EL (cell line): Measurements from ENCODE around the gene ASPG.

Experiments used
- DNase-seq: peaks from one replicate; pipeline ENCODE4 v3.0.0-alpha.2; 2016

The ASPG gene

DNA sequence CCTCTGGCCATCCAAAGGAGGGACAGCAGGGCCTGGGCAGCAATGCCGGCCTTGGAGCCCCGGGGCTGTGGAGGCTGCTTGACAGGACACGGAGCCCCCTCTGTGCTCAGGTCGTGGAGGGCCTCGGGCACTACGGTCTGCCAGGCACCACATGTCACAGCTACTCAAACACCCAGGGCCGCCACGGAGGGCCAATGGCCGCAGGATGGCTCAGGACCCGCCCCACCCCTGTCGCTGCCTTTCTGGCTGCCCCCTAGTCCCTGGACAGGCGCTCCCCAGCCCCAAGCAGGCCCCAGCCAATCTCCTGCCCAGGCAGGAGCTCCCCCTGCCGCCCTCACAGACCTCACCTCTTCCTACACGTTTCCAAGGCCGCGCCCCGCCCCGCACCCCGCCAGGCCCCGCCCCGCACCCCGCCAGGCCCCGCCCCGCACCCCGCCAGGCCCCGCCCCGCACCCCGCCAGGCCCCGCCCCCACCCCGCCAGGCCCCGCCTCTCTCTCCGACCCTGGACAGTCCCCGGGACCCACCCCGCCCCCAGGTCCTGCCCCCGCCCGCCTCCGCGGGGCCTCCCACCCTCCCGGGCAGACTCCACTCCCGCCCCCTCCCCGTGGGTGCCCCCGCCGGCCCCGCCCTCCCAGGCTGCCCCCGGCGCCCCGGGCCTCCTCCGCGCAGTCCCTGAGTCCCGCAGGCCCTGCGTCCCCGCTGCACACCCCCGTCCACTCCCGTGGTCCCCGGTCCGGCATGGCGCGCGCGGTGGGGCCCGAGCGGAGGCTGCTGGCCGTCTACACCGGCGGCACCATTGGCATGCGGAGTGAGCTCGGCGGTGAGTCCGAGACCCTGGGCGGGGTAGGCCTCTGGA lies at the start of gene ASPG:
Gene ASPG, plus strand, starts transcription at position 669 of the 857 bp plus-strand sequence. Its CDS starts 71 bp downstream, at position 740.
- DNase-seq = no peak

DNA sequence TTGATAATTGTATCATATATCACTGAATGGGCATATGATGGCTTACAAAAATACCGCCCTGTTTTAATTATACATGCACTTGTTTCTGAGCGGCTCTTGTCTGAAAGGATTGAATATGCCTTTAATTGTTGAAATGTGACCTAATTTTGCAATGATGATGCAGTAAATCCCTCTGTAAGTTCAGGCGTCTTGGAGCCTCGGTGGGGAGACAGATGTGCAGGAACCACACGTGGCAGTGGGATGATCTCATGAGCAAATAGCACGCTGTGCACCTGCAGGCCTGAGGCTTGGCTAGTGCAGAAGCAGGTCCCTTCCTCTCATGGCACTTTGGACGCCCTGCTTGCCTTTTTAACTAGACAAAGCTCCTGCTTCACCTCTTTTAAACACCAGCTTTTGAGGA lies 49.3 kb upstream of the ASPG start:
- no peak for DNase-seq

DNA sequence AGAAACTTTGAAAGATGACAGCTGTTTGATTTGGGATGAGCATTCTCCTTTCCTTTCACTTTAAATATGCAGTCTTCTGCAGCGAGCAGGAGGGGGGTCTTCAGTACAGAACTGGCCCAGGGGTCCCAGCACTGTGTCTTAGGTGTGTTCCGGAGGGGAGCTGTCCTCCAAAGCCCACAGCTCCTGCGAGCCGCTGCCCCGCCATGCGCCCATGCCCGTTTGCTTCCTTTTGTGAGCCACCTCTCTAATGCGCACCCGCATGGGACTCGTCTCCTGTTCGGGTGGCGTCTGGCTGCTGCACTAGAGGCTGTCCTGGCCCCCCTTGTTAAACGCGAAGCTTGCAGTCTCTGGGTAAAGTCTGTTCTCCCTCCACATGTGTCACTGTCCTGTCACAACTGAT lies 48.4 kb upstream of the ASPG start:
- no peak for DNase-seq

DNA sequence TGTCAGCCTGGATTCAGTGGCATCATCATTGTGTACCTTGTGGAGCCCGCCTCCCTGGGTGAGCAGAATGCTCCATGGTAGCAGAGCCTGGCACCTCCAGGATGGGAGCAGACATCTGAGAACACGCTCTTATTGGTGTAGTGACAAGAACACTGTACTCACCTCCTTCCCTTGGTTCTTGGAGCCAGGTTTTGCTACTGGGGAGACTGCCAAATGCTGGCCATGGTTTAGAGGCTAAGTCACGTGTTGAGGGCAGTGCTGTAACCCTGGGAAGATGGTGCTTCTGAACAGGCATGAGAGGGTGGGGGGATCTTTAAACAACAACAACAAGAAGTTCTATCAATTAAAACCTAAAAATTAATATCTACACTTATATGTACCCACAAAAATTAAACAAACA lies 47.6 kb upstream of the ASPG start:
- no peak for DNase-seq

DNA sequence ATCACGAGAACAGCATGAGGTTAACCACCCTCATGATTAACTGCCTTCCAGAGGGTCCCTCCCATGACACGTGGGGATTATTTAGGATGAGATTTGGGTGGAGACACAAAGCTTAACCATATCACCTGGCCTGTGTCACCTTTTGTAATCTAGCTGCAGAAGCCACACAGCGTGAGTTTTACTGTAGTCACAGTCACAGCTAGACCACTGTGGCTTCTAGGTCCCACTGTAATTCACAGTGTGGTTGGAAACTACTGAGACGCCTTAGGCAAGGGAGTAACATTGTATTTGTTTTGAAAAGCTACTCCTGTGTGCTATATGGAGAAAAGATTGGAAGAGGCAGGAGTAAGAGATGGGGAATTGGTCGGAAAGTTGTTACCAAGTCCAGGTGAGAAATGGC lies 46.3 kb upstream of the ASPG start:
- no peak for DNase-seq

DNA sequence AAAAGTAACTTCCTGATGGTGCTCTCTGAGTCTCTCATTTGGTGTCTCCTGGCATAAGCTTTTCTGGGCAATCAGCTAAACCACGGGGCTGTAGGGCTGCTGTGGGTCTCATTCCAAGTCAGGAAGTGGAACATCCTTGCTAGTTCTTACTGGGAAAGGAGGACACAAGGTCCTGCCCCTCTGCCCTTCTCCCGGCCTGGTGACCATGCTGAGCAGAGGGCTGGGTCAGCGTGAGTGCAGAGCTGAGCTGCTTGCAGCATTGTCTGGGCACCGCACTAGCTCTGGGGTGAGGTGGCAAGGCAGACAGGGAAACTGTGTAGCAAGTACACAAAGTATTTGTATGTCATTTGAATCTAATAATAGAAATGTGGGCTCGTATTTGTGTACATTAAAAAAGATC lies 45.0 kb upstream of the ASPG start:
- DNase-seq = no peak

DNA sequence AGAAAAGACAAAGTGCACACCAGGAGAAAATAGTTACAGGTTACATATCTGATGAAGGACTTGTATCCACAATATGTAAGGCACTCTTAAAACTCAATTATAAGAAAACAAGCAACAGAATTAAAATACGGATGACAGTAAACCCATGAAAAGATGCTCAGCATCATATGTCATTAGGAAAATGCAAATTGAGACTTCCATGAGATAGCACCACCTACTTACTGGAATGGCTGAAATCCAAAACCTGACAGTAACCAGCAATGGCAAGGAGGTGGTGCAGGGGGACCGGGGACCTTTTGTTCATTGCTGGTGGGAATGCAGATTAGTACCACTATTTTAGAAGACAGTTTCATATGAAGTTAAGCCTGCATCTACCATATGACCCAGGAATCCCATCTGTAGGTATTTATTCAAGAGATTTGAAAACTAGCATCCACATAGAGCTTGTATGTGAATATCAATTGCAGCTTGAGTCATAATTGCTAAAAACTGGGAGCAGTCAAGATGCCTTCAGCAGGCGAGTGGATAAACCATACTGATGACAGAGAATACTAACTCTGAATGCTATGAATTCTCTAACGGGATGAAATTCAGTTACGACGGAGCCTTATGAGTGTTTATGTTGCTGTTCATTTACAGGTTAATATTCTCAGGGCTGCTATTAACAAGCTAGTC lies 43.9 kb upstream of the ASPG start:
- no peak for DNase-seq

DNA sequence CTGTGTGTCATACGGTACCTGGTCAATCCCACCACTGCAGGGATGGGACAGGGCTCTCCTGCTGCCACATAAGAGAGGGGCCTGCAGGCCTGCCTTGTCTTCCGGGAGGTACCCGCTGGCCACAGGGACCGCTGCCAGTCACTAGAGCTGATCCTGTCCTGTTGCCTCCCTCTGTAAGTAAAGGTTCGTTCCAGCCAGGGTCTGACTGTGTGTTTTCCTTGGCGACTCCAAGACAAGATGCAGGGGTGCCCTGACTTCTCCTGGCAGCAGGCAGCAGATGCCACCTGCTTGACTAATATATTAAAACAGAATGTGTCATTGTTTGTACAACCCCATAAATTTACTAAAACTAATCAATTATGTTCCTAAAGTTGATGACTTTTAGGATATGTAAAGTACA lies 41.5 kb upstream of the ASPG start:
- no peak for DNase-seq

DNA sequence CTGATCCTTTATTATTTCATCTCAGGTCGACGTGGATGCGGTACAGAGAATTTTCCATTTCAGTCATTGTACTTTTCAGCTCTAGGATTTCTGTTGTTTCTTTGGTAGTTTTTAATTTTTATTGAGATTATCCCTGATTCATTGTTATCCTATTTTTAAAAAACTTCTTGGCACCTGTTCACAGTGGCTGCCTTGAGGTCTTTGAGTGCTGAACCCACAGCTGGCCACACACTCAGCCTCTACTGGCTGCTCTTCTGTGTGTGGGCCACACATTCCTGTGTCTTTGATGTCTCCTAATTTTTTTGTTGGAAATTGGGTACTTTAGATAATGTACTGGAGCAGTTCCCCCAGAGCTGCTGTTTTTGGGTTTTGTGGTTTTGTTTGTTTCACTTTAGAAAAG lies 37.7 kb upstream of the ASPG start:
- no peak for DNase-seq

DNA sequence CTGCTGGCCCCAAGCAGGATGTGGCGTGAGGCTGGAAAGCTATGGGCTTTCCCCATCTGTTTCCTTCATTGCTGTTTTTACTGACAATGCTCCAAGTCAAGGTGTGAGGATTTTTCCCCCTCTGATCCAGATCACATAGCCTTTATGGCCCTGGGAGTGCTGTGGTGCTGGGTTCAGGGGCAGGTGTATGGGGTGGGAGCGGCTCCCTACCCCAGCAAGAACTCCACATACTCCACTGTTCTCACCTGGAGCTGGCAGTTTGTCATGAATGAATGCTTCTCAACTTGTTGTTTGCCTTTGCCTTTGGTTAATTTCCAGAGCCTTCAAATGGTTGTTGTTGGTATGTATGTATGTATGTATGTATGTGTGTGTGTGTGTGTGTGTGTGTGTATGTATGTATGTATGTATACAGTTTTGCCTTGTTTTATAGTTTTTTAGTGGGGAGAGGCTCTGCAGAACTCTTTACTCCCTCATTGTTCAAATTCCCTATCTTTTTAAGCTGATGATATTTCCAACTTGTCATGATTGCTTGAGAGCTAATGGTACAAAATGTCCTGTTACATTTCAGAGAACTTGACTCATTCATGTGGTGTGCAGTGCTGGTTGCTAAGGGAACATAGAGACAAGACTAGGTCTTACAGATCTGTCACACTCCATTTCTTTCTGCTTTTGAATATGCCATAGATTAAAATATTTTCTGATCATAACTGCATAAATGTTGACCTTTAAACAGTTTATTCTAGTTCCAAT lies 36.6 kb upstream of the ASPG start:
- no peak for DNase-seq

DNA sequence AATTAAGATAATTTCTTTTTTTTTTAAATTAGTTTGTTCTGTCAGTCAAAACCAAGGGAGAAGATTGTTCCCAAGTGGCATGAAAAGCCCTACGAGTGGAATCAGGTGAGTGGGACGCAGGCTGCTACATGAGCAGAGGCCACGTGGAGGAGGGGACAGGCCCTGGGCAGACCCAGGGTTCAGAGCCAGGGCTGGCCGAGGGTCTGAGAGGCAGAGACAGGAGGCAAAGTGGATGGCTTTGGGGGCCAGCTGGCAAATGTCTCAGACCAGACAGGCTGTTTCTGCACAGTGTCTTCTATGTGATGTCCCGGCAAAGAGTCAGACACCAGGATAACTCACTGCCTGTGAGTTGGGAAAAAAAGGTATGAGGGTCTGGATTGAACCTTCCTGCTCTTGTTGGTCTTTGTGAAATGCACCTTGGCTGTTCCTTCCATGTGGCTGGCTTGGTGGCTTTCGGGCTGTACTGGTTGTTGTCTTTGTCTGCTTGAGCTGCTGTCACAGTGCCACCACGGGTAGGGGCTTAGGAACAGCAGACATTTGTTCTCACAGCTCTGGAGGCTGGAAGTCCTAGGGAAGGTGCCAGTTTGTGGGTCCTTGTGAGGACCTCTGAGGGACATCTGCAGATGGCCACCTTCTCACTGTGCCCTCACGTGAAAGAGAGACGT lies 35.8 kb upstream of the ASPG start:
- no peak for DNase-seq

DNA sequence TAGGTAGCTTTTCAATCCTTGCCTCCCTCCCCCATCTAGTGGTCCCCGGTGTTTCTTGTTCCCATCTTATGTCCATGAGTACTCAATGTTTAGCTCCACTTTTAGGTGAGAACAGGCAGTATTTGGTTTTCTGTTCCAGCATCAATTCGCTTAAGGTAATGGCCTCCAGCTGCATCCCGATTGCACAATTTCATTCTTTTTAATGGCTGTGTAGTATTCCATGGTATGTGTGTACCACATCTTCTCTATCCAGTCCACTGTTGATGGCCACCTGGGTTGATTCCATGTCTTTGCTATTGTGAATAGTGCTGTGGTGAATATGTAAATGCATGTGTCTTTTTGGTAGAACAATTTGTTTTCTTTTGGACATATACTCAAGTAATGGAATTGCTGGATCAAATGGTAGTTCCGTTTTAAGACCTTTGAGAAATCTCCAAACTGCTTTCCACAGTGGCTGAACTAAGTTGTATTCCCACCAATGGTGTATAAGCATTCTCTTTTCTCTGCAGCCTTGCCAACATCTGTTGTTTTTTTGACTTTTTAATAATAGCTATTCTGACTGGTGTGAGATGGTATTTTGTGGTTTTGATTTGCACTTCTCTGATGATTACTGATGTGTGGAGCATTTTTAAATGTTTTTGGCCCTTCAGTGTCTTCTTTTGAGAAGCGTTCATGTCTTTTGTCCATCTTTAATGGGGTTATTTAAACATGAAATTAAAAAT lies 34.2 kb upstream of the ASPG start:
- DNase-seq = no peak

DNA sequence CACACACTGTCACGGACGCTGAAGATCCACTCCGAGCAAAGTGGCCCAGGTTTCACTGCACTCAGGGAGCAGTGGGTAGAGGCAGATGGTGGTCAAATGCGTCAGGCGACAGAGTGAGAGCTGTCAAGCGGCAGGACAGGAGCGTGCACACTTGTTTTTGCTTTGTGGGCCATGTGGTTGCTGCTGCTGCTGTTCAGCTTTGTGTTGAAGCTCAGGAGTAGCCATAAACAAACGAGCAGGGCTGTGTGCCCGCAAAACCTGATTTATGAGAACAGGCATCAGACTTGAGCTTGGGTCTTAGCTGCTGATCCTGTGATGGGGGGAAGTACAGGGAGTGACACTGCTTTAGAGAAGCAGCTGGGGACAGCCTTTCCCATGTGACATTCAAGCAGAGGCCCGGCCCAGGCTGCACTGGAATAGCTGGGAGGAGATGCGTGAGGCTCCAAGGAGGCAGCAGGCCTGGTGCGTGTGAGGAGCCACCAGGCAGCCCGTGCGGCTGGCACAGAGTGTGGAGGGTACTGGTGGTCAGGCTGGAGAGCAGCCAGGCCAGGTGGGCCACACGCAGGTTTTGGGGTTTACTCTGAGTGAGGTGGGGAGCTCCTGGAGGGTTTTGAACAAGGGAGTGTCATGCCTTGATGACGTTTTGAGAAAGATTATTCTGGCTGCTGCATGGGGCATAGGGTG lies 31.1 kb upstream of the ASPG start:
- no peak for DNase-seq

DNA sequence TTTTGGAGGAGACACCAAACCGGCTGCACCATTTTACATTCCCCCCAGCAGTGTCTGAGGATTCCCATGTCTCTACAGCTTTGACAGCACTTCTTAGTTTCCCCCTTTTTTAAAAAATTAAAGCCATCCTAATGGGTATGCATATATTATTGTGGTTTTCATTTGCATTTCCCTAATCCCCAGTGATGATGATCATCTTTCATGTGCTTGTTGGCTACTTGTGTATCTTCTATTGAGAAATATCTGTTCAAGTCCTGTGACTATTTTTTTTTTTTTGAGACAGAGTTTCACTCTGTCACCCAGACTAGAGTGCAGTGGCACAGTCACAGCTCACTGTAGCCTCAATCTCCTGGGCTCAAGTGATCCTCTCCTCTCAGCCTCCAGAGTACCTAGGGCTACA lies 23.2 kb upstream of the ASPG start:
- DNase-seq = no peak

DNA sequence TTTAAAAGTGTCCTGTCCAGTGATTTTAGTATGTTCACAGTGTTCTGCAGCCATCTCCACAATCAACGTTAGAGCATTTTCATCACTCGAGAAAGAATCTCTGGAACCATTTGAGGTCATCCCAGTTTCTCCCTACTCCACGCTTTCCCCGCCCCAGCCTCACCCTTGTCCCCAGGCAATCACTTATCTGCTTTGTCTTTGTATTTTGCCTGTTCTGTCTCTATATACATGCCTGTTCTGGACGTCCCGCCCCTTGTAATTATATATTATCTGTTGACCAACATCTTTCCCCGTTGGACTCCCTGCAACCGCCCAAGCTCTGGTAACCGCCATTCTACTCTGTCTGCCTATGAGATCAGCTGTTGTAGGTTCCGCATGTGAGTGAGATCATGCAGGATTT lies 21.5 kb upstream of the ASPG start:
- DNase-seq = no peak

DNA sequence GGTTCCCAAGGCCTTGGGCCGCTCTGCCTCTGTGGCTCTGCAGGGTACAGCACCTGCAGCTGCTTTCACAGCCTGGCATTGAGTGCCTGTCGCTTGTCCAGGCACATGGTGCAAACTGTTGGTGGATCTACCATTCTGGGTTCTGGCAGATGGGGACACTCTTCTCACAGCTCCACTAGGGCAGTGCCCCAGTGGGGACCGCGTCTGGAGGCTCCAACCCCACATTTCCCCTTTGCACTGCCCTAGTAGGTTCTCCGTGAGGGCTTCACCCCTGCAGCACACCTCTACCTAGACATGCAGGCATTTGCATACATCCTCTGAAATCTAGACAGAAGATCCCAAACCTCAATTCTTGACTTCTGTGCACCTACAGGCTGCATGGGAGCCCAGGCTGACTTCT lies 19.2 kb upstream of the ASPG start:
- DNase-seq = no peak

DNA sequence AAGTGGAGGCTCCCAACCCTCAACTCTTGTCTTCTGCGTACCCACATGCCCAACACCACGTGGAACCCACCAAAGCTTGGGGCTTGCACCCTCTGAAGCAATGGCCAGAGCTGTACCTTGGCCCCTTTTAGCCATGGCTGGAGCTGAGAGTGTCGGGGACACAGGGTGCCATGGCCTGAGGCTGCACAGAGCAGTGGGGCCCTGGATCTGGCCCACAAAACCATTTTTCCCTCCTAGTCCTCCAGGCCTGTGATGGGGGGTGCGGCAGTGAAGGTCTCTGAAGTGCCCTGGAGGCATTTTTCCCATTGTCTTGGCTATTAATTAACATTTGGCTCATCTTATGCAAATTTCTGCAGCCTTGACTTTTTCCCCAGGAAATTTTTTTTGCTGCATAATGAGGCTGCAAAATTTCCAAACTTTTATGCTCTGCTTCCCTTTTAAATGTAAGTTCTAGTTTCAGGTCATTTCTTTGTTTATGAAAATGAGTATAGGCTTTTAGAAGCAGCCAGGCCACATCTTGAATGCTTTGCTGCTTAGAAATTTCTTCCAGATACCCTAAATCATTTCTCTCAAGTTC lies 18.7 kb upstream of the ASPG start:
- DNase-seq = no peak

DNA sequence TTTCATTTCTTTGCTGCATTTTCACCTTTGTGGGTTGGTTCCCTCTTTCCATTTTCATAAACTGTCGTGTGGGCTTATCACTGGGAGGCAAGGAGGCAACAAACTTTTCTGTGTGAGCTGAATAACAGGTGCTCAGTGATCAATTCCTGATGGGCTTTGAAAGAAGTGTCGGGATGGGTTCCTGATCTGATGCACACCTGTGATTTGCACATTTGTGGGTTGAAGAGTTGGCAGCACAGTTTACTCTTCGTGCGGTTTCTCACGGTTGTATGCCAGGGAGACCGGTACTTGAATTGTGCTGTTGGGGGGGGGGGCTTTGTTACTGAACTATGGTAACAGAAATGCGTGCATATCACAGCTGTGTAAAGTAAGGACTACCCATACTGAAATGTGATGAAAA lies 16.0 kb upstream of the ASPG start:
- no peak for DNase-seq

DNA sequence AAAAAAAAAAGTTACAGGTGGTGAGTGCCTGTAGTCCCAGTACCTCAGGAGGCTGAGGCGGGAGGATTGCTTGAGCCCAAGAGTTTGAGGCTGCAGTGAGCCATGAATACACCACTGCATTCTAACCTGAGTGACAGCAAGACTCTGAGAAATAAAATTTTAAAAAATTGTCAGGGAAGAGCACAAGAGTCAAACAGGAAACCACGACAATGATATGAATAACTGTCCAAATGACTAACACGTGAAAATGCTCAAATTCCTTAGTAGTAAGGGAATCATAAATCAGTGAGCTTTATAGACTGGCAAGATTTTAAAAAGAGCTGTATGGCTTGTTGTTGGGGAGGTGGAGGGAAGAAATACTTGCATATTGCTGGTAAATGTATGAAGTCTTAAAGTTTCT lies 12.9 kb upstream of the ASPG start:
- DNase-seq = no peak

DNA sequence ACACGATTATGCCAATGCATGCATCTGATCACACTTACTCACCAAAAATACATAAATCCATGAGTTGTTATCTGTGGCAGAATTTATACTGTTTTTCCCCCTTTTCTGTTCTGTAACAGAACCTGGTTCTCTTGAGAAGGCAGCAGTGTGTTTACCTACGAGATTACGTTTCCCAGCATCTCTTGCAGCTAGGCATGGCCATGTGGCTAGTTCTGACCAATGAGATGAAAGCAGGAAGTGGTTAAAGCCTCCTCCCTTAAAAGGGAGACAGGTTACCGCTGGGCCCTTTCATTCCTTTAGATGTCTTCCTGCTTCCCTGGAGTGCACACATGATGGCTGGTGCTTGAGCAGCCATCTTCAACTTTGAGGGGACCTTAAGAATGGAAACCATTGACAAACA lies 11.7 kb upstream of the ASPG start:
- DNase-seq = no peak

DNA sequence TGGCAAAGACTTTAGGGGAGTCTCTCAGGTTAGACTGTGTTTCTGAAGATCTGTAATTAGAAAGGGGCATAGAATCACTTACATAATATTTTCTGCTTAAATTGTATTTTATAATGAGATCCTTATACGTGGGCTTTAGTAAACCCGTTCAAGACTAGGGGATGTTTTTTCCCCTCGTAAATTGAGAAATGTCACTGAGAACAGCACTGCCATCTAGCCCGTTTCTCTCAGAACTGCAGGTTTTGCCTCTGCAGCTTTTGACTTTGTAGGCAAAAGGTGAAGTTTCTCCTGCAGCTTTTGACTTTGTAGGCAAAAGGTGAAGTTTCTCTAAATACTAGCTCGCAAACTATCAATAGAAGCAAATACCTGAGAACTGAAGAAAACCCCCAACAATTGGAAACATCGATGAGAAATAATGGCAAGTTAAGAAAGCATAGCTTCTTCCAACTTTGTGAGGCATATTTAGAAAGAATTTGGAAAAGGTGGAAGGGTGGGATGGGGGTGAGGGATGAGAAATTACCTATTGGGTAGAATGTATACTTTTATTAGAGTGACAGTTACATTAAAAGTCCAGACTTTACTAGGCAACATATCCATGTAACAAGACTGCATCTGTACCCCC lies 9.9 kb upstream of the ASPG start:
- no peak for DNase-seq
